ENCODE measurements around the gene POU2AF3.

DNA sequence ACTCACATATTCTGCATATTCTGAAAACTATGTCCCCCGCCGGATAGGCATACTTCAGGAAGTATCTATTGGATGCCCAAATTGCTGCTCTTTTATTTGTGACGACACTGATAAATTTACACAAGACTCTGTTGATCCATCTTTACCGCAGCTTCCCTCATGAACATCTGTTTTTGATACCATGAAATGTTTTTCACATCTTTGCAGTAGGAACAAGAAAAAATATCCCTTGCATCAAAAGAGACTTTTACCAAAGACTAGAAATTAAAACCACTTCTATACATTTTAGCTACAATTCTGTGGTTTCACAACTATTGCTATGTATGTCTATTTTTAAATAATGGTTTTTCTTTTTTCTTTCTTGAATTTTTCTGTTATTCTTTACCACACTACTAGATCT, 37.5 kb upstream of the POU2AF3 start:
- TF ChIP-seq YY1 (IDR thresholded peaks at IDR 0.05; ENCODE audit: low read depth) (no peak), TAF1 (IDR thresholded peaks at IDR 0.05; ENCODE audit: borderline replicate concordance, low read depth, low read length) (no peak), RFX5 (IDR thresholded peaks at IDR 0.05; ENCODE audit: low read length) (no peak), EZH2phosphoT487 (IDR thresholded peaks at IDR 0.05; ENCODE audit: borderline replicate concordance, low read depth) (no peak), FOXM1 (IDR thresholded peaks at IDR 0.05; ENCODE audit: low read depth) (no peak), TEAD4 (IDR thresholded peaks at IDR 0.05; ENCODE audit: borderline replicate concordance, insufficient read depth) (no peak), POLR2AphosphoS5 (IDR thresholded peaks at IDR 0.05; ENCODE audit: low read depth, low read length) (no peak)
- TF ChIP-seq, protein P1, sequence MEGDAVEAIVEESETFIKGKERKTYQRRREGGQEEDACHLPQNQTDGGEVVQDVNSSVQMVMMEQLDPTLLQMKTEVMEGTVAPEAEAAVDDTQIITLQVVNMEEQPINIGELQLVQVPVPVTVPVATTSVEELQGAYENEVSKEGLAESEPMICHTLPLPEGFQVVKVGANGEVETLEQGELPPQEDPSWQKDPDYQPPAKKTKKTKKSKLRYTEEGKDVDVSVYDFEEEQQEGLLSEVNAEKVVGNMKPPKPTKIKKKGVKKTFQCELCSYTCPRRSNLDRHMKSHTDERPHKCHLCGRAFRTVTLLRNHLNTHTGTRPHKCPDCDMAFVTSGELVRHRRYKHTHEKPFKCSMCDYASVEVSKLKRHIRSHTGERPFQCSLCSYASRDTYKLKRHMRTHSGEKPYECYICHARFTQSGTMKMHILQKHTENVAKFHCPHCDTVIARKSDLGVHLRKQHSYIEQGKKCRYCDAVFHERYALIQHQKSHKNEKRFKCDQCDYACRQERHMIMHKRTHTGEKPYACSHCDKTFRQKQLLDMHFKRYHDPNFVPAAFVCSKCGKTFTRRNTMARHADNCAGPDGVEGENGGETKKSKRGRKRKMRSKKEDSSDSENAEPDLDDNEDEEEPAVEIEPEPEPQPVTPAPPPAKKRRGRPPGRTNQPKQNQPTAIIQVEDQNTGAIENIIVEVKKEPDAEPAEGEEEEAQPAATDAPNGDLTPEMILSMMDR (IDR thresholded peaks at IDR 0.05) = no peak
- TF ChIP-seq, protein P2, sequence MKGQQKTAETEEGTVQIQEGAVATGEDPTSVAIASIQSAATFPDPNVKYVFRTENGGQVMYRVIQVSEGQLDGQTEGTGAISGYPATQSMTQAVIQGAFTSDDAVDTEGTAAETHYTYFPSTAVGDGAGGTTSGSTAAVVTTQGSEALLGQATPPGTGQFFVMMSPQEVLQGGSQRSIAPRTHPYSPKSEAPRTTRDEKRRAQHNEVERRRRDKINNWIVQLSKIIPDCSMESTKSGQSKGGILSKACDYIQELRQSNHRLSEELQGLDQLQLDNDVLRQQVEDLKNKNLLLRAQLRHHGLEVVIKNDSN (IDR thresholded peaks at IDR 0.05; ENCODE audit: borderline replicate concordance, low read depth) = no peak
- TF ChIP-seq, protein P3, sequence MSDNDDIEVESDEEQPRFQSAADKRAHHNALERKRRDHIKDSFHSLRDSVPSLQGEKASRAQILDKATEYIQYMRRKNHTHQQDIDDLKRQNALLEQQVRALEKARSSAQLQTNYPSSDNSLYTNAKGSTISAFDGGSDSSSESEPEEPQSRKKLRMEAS (IDR thresholded peaks at IDR 0.05; ENCODE audit: low read depth) = no peak

All from SK-N-SH (cell line).